DOHH2 (cell line): ENCODE results near the gene ARHGEF39.

Experiments
- H3F3A ChIP-seq: fragments of 200-600 bp; sonication (generic), shearing (Covaris generic); 2 replicates; pipeline ENCODE4 v1.6.0; 2016; ENCODE audit warnings: antibody characterized with exemption, mild to moderate bottlenecking; ENCODE audit not compliant: control insufficient read depth, insufficient read depth
- H3K27ac ChIP-seq: fragments of 200-600 bp; sonication (generic); 2 replicates; pipeline ENCODE4 v1.5.1; 2014; ENCODE audit warnings: low read depth, mild to moderate bottlenecking, low read length, moderate library complexity
- H3K27me3 ChIP-seq: fragments of 200-600 bp; sonication (generic); 2 replicates; pipeline ENCODE4 v1.6.1; 2014; ENCODE audit warnings: mild to moderate bottlenecking, low read length, mixed read lengths; ENCODE audit not compliant: control insufficient read depth
- H3K36me3 ChIP-seq: fragments of 200-600 bp; sonication (generic); 2 replicates; pipeline ENCODE4 v1.6.1; 2014; ENCODE audit warnings: mild to moderate bottlenecking, low read length, moderate library complexity, mixed read lengths; ENCODE audit not compliant: control insufficient read depth
- H3K4me1 ChIP-seq: fragments of 200-600 bp; sonication (generic); 2 replicates; pipeline ENCODE4 v1.6.1; 2014; ENCODE audit warnings: mild to moderate bottlenecking, low read length, mixed read lengths; ENCODE audit not compliant: control insufficient read depth
- H3K4me2 ChIP-seq: fragments of 200-600 bp; sonication (generic); 2 replicates; pipeline ENCODE4 v1.6.0; 2014; ENCODE audit warnings: mild to moderate bottlenecking, low read length, moderate library complexity
- H3K4me3 ChIP-seq: fragments of 200-600 bp; sonication (generic); 2 replicates; pipeline ENCODE4 v1.5.1; 2014; ENCODE audit warnings: mild to moderate bottlenecking, low read length, mixed read lengths
- H3K79me2 ChIP-seq: fragments of 200-600 bp; sonication (generic); 2 replicates; pipeline ENCODE4 v1.6.1; 2014; ENCODE audit warnings: mild to moderate bottlenecking, low read length, mixed read lengths; ENCODE audit not compliant: control insufficient read depth
- H3K9me2 ChIP-seq: fragments of 200-600 bp; sonication (generic); replicated peaks from 2 replicates; pipeline ENCODE4 v1.6.1; 2014; ENCODE audit warnings: mild to moderate bottlenecking, low read length, mixed read lengths; ENCODE audit not compliant: control insufficient read depth
- H3K9me3 ChIP-seq: fragments of 200-600 bp; sonication (generic); 2 replicates; pipeline ENCODE4 v1.6.1; 2014; ENCODE audit warnings: antibody characterized with exemption, low read length, mixed read lengths; ENCODE audit not compliant: control insufficient read depth, insufficient read depth
- H4K20me1 ChIP-seq: fragments of 200-600 bp; sonication (generic); 2 replicates; pipeline ENCODE4 v1.6.0; 2014; ENCODE audit warnings: low read depth, mild to moderate bottlenecking, antibody characterized with exemption, low read length, moderate library complexity; ENCODE audit not compliant: control insufficient read depth, insufficient read depth
- CTCF ChIP-seq: fragments of 200-600 bp; sonication (generic); IDR thresholded peaks from one replicate; pipeline ENCODE4 v1.5.1; 2014; ENCODE audit warnings: antibody characterized with exemption, mild to moderate bottlenecking, low read depth, low read length; ENCODE audit not compliant: poor library complexity, severe bottlenecking
- EZH2phosphoT487 ChIP-seq: fragments of 200-600 bp; sonication (generic); IDR thresholded peaks from 2 replicates; pipeline ENCODE4 v1.6.1; 2017; ENCODE audit warnings: borderline replicate concordance, mild to moderate bottlenecking, antibody characterized with exemption, low read length, moderate library complexity, mixed read lengths

Gene ARHGEF39

GRCh38 chr9:35700942-35701341 is 35.9 kb upstream of the ARHGEF39 start:
- Histone ChIP-seq H3K36me3 (peaks cover 95% of the 10 kb centered on the region), H4K20me1 (no peaks in the 10 kb centered on the region), H3F3A (0 out of 2 replicates have a peak, but pooled peaks cover 5% of the 10 kb centered on the region), H3K4me2 (no peak overlapping the region), H3K27me3 (no peaks in the 10 kb centered on the region), H3K4me3 (no peak overlapping the region), H3K27ac (no peak overlapping the region), H3K9me3 (no peaks in the 10 kb centered on the region), H3K9me2 (no peaks in the 10 kb centered on the region), H3K79me2 (no peaks in the 10 kb centered on the region), H3K4me1 (0 out of 2 replicates have a peak, but pooled peaks cover 3% of the 10 kb centered on the region)
- no peak for TF ChIP-seq CTCF
- no peak for TF ChIP-seq EZH2phosphoT487

GRCh38 chr9:35700031-35700430 is 35.0 kb upstream of the ARHGEF39 start:
- Histone ChIP-seq H3K27ac (no peak overlapping the region), H3K9me3 (no peaks in the 10 kb centered on the region), H3K79me2 (no peaks in the 10 kb centered on the region), H3K4me3 (no peak overlapping the region), H3K9me2 (no peaks in the 10 kb centered on the region), H3K4me1 (0 out of 2 replicates have a peak, but pooled peaks cover 3% of the 10 kb centered on the region), H3K27me3 (no peaks in the 10 kb centered on the region), H3K4me2 (no peak overlapping the region), H3K36me3 (peaks cover 91% of the 10 kb centered on the region), H4K20me1 (no peaks in the 10 kb centered on the region), H3F3A (0 out of 2 replicates have a peak, but pooled peaks cover 5% of the 10 kb centered on the region)
- TF ChIP-seq EZH2phosphoT487 (no peak), CTCF (no peak)

GRCh38 chr9:35698231-35698630 is 33.2 kb upstream of the ARHGEF39 start:
- peaks cover 73% of the 10 kb centered on the region for H3K36me3 ChIP-seq
- H3K4me3 ChIP-seq: no peak overlapping the region
- TF ChIP-seq CTCF (no peak), EZH2phosphoT487 (no peak)
- no peak overlapping the region for H3K4me2 ChIP-seq
- H3K9me3 ChIP-seq: no peaks in the 10 kb centered on the region
- H3K27ac ChIP-seq: no peak overlapping the region
- H3K79me2 ChIP-seq: no peaks in the 10 kb centered on the region
- no peaks in the 10 kb centered on the region for H3K9me2 ChIP-seq
- H3F3A ChIP-seq: 0 out of 2 replicates have a peak, but pooled peaks cover 5% of the 10 kb centered on the region
- H4K20me1 ChIP-seq: no peaks in the 10 kb centered on the region
- no peaks in the 10 kb centered on the region for H3K27me3 ChIP-seq
- 0 out of 2 replicates have a peak, but pooled peaks cover 3% of the 10 kb centered on the region for H3K4me1 ChIP-seq
